Measurements from ENCODE around the gene PLA2G6.

DNA sequence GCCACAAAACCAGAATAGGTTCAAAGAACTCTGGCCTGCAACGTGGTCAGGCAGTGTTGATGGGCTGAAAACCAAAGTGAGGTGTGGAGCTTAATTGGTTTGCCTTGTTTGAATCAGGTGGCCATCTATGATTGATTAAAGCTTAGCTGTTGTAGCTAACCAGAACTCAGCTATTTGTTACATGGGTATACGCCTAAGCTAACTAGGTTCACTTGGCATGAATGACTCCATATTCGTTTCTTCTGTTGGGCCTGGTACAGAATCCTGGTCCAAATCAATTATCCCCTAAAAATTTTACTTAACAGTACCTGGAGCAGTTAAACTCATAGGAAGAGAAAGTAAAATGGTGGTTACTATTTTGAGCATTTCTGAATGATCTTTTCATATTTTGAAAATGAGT is 63.4 kb downstream of the PLA2G6 start:
- TF ChIP-seq CTCF (IDR thresholded peaks at IDR 0.05) (no peak), POLR2AphosphoS5 (IDR thresholded peaks at IDR 0.05) (no peak)
